ENCODE data around the gene CLDN10.
"Not testable (repeated sequence)": the region's sequence is repeated elsewhere in the genome, so short reads cannot be mapped to it uniquely, and the experiment has no call there.

CLDN10 gene

GRCh38 chr13:95557013-95557412 lies 4.5 kb downstream of the CLDN10 start:
- Mint-ChIP-seq H3K27me3 (peaks cover 22% of the 10 kb centered on the region), H3K27ac (no peak overlapping the region), H3K4me3 (no peak overlapping the region), H3K9me3 (ENCODE audit: low read depth) (no peaks in the 10 kb centered on the region), H3K4me1 (ENCODE audit: low read depth) (peaks cover 12% of the 10 kb centered on the region), H3K36me3 (peaks cover 3% of the 10 kb centered on the region)

DNA sequence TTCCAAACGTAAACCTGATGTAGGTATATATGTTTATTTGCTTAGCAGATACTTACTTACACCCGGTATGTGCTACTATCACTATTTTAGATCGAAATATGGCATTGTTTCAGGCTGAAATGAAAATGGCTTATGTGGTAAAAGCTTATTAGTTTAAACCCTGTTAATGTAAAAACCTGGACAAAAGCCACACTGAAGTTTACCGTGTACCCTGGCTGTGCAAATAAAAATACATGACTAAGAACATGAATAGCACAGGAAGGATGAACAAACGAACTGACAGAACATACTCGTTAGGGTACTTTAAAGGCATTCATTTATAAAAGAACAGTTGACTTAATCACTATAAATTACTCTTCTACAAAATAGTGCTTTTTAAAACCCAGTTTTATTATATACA lies 6.6 kb downstream of the CLDN10 start:
- Mint-ChIP-seq H3K27me3 (peaks cover 18% of the 10 kb centered on the region), H3K27ac (no peak overlapping the region), H3K4me3 (no peak overlapping the region), H3K36me3 (peaks cover 3% of the 10 kb centered on the region), H3K9me3 (ENCODE audit: low read depth) (no peaks in the 10 kb centered on the region), H3K4me1 (ENCODE audit: low read depth) (peaks cover 5% of the 10 kb centered on the region)

- Mint-ChIP-seq H3K27me3 (peaks cover 9% of the 10 kb centered on the region), H3K4me3 (no peak overlapping the region), H3K36me3 (peaks cover 3% of the 10 kb centered on the region), H3K4me1 (ENCODE audit: low read depth) (no peaks in the 10 kb centered on the region), H3K27ac (no peak overlapping the region), H3K9me3 (ENCODE audit: low read depth) (no peaks in the 10 kb centered on the region)
These were observed 7.9 kb downstream of the CLDN10 start for GRCh38 chr13:95560387-95560786.

DNA sequence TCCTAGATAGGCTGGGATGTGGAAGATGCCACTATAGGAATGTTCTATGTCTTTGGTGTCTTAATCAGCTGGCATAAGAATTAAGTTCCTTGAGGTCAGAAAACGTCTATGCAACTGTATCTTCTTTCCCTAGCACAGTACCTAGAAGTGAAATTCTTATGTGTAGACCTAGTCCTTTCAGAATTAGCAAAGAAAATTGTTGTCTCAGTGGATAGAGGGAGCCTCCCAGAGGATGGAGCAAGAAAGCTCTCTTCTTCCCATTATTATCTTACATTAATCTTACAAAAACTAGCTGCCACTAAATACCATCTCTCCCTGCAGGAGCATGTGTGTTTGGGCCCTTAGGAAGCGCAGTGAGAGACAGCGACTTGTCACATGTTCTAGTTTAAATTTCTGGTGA lies 11.6 kb downstream of the CLDN10 start:
- Mint-ChIP-seq H3K36me3 (no peaks in the 10 kb centered on the region), H3K4me3 (no peak overlapping the region), H3K4me1 (ENCODE audit: low read depth) (no peaks in the 10 kb centered on the region), H3K27me3 (peaks cover 10% of the 10 kb centered on the region), H3K27ac (no peak overlapping the region), H3K9me3 (ENCODE audit: low read depth) (no peaks in the 10 kb centered on the region)

DNA sequence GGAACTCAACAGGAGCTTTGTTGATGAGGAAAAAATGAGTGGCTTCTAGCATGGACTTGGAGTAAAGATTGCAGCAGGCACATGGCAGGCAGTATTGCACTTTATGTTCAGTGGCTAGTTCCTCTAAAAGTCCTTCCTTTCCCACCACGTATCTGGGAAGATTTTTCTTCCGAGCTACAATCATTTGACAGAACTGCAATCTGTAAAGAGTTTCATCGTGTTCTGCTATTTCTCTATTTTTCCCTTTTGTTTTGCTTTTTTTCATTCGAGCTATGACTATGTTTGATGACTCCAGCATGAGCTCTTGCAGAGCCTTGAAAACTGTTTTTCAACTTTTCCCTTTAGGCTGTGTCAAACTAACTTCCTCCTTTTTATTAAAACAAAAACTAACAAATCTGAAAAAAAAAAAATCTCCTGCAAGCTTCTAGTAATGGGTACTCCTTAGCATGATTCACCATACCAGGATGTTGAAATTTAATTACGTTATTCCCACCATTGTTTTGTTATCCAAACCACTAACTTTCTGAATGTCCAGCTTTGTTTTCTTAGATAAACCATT lies 12.3 kb downstream of the CLDN10 start:
- Mint-ChIP-seq H3K27ac (no peak overlapping the region), H3K36me3 (no peaks in the 10 kb centered on the region), H3K9me3 (ENCODE audit: low read depth) (no peaks in the 10 kb centered on the region), H3K4me1 (ENCODE audit: low read depth) (no peaks in the 10 kb centered on the region), H3K27me3 (peaks cover 10% of the 10 kb centered on the region), H3K4me3 (no peak overlapping the region)

DNA sequence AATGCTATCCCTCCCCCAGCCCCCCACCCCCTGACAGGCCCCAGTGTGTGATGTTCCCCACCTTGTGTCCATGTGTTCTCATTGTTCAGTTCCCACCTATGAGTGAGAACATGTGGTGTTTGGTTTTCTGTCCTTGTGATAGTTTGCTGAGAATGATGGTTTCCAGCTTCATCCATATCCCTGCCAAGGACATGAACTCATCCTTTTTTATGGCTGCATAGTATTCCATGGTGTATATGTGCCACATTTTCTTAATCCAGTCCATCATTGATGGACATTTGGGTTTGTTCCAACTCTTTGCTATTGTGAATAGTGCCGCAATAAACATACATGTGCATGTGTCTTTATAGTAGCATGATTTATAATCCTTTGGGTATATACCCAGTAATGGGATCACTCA lies 13.2 kb downstream of the CLDN10 start:
- H3K27me3 Mint-ChIP-seq; H3K9me3 Mint-ChIP-seq (ENCODE audit: low read depth); H3K36me3 Mint-ChIP-seq; H3K4me3 Mint-ChIP-seq; H3K27ac Mint-ChIP-seq; H3K4me1 Mint-ChIP-seq (ENCODE audit: low read depth): not testable (repeated sequence)

GRCh38 chr13:95568131-95568530 lies 15.6 kb downstream of the CLDN10 start:
- H3K4me1 Mint-ChIP-seq (ENCODE audit: low read depth): no peaks in the 10 kb centered on the region
- H3K9me3 Mint-ChIP-seq (ENCODE audit: low read depth): no peaks in the 10 kb centered on the region
- H3K27ac Mint-ChIP-seq: no peak overlapping the region
- no peak overlapping the region for H3K4me3 Mint-ChIP-seq
- no peaks in the 10 kb centered on the region for H3K36me3 Mint-ChIP-seq
- H3K27me3 Mint-ChIP-seq: peaks cover 9% of the 10 kb centered on the region

GRCh38 chr13:95570016-95570415 lies 17.5 kb downstream of the CLDN10 start:
- Mint-ChIP-seq H3K4me1 (ENCODE audit: low read depth) (no peaks in the 10 kb centered on the region), H3K36me3 (no peaks in the 10 kb centered on the region), H3K27me3 (peaks cover 15% of the 10 kb centered on the region), H3K4me3 (no peak overlapping the region), H3K9me3 (ENCODE audit: low read depth) (no peaks in the 10 kb centered on the region), H3K27ac (no peak overlapping the region)

DNA sequence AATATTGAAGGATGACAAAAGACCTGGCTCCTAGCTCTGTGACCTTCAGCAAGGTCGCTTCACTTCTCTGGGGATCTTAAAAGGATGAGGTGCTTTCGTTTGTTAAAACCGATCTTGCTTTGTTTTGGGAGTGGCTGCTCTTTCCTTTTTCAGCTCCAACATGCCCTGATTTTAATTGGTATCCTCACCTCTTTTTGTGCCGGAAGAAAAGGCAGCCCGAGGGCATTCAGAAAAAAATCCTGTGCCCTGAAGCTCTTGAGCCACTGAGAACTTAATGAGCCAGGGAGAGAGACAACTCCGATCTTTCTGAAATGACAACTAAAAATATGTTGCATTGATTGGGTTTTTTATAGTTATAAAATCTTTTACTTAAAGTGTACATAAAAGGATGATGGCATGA lies 19.4 kb downstream of the CLDN10 start:
- Mint-ChIP-seq H3K27ac (no peak overlapping the region), H3K4me1 (ENCODE audit: low read depth) (no peaks in the 10 kb centered on the region), H3K4me3 (no peak overlapping the region), H3K36me3 (no peaks in the 10 kb centered on the region), H3K9me3 (ENCODE audit: low read depth) (no peaks in the 10 kb centered on the region), H3K27me3 (peaks cover 15% of the 10 kb centered on the region)

DNA sequence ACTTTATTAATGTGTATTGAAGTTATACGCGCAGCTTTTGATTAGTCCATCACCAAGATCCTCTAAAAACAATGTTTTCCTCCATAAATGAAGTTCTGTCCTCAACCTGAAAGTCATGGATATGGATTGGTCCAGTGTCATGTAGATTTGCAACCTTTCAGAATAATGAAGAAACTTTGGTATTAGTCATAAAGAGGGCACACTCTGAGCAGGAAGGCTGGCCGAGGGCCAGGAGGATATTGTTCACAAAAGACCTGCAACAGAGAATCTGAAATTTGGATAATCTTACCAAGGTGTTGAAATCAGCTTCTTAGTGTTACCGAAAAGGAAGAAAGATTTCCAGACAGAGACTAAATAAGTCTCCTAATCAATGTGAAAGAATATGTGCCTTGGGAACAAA lies 20.7 kb downstream of the CLDN10 start:
- H3K27ac Mint-ChIP-seq: no peak overlapping the region
- H3K9me3 Mint-ChIP-seq (ENCODE audit: low read depth): no peaks in the 10 kb centered on the region
- no peaks in the 10 kb centered on the region for H3K36me3 Mint-ChIP-seq
- peaks cover 15% of the 10 kb centered on the region for H3K27me3 Mint-ChIP-seq
- no peaks in the 10 kb centered on the region for H3K4me1 Mint-ChIP-seq (ENCODE audit: low read depth)
- no peak overlapping the region for H3K4me3 Mint-ChIP-seq

- no peaks in the 10 kb centered on the region for H3K4me1 Mint-ChIP-seq (ENCODE audit: low read depth)
- no peaks in the 10 kb centered on the region for H3K36me3 Mint-ChIP-seq
- H3K4me3 Mint-ChIP-seq: no peak overlapping the region
- H3K27ac Mint-ChIP-seq: no peak overlapping the region
- H3K27me3 Mint-ChIP-seq: peaks cover 1% of the 10 kb centered on the region
- H3K9me3 Mint-ChIP-seq (ENCODE audit: low read depth): no peaks in the 10 kb centered on the region
These were observed 26.8 kb downstream of the CLDN10 start for GRCh38 chr13:95579303-95579702.

GRCh38 chr13:95585867-95586266 lies 33.3 kb downstream of the CLDN10 start:
- Mint-ChIP-seq H3K9me3 (ENCODE audit: low read depth) (no peaks in the 10 kb centered on the region), H3K36me3 (no peaks in the 10 kb centered on the region), H3K27ac (no peak overlapping the region), H3K4me3 (no peak overlapping the region), H3K27me3 (peaks cover 7% of the 10 kb centered on the region), H3K4me1 (ENCODE audit: low read depth) (no peaks in the 10 kb centered on the region)

DNA sequence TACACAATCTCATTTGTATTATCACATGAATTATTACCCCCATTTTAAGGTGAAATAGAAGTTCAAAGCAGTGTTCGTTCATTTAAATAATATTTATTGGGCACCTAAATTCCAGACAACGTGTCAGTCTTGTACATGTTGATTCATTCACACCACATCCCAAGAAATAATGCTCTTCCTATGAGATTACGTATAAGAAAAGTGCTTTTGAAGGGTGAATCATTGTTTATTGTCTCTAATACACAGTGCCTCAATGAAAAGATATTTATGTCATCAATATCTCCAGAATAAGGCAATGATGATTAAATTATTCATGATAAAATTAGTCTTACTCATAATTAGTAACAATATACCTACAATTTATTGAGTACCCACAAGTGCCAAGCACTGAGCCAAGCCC lies 35.6 kb downstream of the CLDN10 start:
- H3K27ac Mint-ChIP-seq: no peak overlapping the region
- H3K27me3 Mint-ChIP-seq: peaks cover 8% of the 10 kb centered on the region
- H3K4me3 Mint-ChIP-seq: no peak overlapping the region
- H3K9me3 Mint-ChIP-seq (ENCODE audit: low read depth): no peaks in the 10 kb centered on the region
- H3K4me1 Mint-ChIP-seq (ENCODE audit: low read depth): no peaks in the 10 kb centered on the region
- H3K36me3 Mint-ChIP-seq: no peaks in the 10 kb centered on the region

GRCh38 chr13:95588721-95589120 lies 36.2 kb downstream of the CLDN10 start:
- Mint-ChIP-seq H3K4me3 (no peak overlapping the region), H3K27ac (no peak overlapping the region), H3K27me3 (peaks cover 9% of the 10 kb centered on the region), H3K36me3 (no peaks in the 10 kb centered on the region), H3K4me1 (ENCODE audit: low read depth) (no peaks in the 10 kb centered on the region), H3K9me3 (ENCODE audit: low read depth) (no peaks in the 10 kb centered on the region)

- no peaks in the 10 kb centered on the region for H3K36me3 Mint-ChIP-seq
- no peaks in the 10 kb centered on the region for H3K9me3 Mint-ChIP-seq (ENCODE audit: low read depth)
- H3K27ac Mint-ChIP-seq: no peak overlapping the region
- H3K4me1 Mint-ChIP-seq (ENCODE audit: low read depth): no peaks in the 10 kb centered on the region
- H3K4me3 Mint-ChIP-seq: no peak overlapping the region
- peaks cover 14% of the 10 kb centered on the region for H3K27me3 Mint-ChIP-seq
These were observed 40.9 kb downstream of the CLDN10 start for GRCh38 chr13:95593462-95593861.

- no peaks in the 10 kb centered on the region for H3K9me3 Mint-ChIP-seq (ENCODE audit: low read depth)
- no peaks in the 10 kb centered on the region for H3K4me1 Mint-ChIP-seq (ENCODE audit: low read depth)
- H3K27me3 Mint-ChIP-seq: peaks cover 15% of the 10 kb centered on the region
- no peak overlapping the region for H3K4me3 Mint-ChIP-seq
- no peak overlapping the region for H3K27ac Mint-ChIP-seq
- H3K36me3 Mint-ChIP-seq: no peaks in the 10 kb centered on the region
These were observed 44.2 kb downstream of the CLDN10 start for GRCh38 chr13:95596701-95597100.

All from activated naive CD8-positive, alpha-beta T cell (primary cell).